Breast epithelium (tissue), 4 donors: ENCODE results near the gene CASP3. TPM values are rescaled to one million over a fixed set of nuclear protein-coding genes. Genes with fewer than 3 reads are reported as not detected.
"Not testable (repeated sequence)": the region's sequence is repeated elsewhere in the genome, so short reads cannot be mapped to it uniquely, and the experiment has no call there.

Source experiments
- DNase-seq, 2 donors: peaks; one replicate each; pipeline ENCODE4 v3.0.0-alpha.2; 2019; ENCODE audit warnings: low spot score in 2 of 2
- H3K27ac ChIP-seq, 2 donors: fragments of 200-600 bp; sonication (generic) in 1 of 2; one replicate each; pipeline ENCODE4 v1.5.1; 2016 to 2019; ENCODE audit warnings: mild to moderate bottlenecking in 1 of 2
- H3K27me3 ChIP-seq, 2 donors: fragments of 200-600 bp; sonication (generic) in 1 of 2; one replicate each; pipeline versions ENCODE4 v1.5.1 to v1.6.0; 2017 to 2019; ENCODE audit warnings: control low read depth in 1 of 2, mild to moderate bottlenecking in 1 of 2
- H3K36me3 ChIP-seq: fragments of 200-600 bp; one replicate; pipeline ENCODE4 v1.5.1; 2019
- H3K4me1 ChIP-seq, 2 donors: fragments of 200-600 bp; sonication (generic); one replicate each; pipeline ENCODE4 v1.5.1; 2016 to 2019; ENCODE audit warnings: control low read depth in 1 of 2
- H3K4me3 ChIP-seq, 3 donors: fragments of 200-600 bp; sonication (generic); 1 replicate in 2 of 3; 2 replicates in 1 of 3; pipeline ENCODE4 v1.5.1; 2016 to 2019; ENCODE audit warnings: mild to moderate bottlenecking in 3 of 3, moderate library complexity in 2 of 3
- H3K9me3 ChIP-seq, 2 donors: fragments of 200-600 bp; sonication (generic) in 1 of 2; one replicate each; pipeline ENCODE4 v1.5.1; 2016 to 2019; ENCODE audit warnings: control low read depth in 1 of 2
- CTCF ChIP-seq, 3 donors: fragments of 450-650 bp; IDR thresholded peaks; one replicate each; pipeline ENCODE4 v1.5.1; 2016 to 2017; ENCODE audit warnings: antibody characterized with exemption in 3 of 3, mild to moderate bottlenecking in 3 of 3, moderate library complexity in 3 of 3
- POLR2A ChIP-seq: fragments of 450-650 bp; IDR thresholded peaks from one replicate; pipeline ENCODE4 v1.6.1; 2016; ENCODE audit warnings: antibody characterized with exemption, mild to moderate bottlenecking, moderate library complexity
- POLR2AphosphoS5 ChIP-seq, 3 donors: sonication (generic); formaldehyde crosslinking; IDR thresholded peaks; one replicate each; pipeline ENCODE4 v1.6.1; 2017; ENCODE audit warnings: antibody characterized with exemption in 3 of 3
- intact Hi-C: fragments of 100-400 bp; cut with DNase I; formaldehyde crosslinking; loops from one replicate; pipeline ENCODE4 v1.15.1; 2023; ENCODE audit warnings: low total_unique reads
- total RNA-seq, 3 donors: library from RNA; depleted of rRNA; stranded (reverse); fragments of >200 nt; gene quantifications; one replicate each; pipeline ENCODE4 v1.1.0, GENCODE V29; 2016

Gene CASP3
- total RNA-seq, 3 donors from 2014 or later = 16.4 to 20.9 (median 16.6) TPM

GRCh38 chr4:184620212-184620867, 28.9 kb downstream of the CASP3 start:
- no peaks in the 10 kb centered on the region for H3K27me3 ChIP-seq
- intact Hi-C loops = no loop called here
- TF ChIP-seq CTCF (IDR thresholded peaks at IDR 0.05) (no peak), POLR2AphosphoS5 (IDR thresholded peaks at IDR 0.05) (no peak), POLR2A (no peak)
- H3K36me3 ChIP-seq = no peaks in the 10 kb centered on the region
- DNase-seq = no peak
- H3K4me3 ChIP-seq = no peak overlapping the region
- no peaks in the 10 kb centered on the region for H3K4me1 ChIP-seq
- H3K27ac ChIP-seq = no peak overlapping the region
- no peaks in the 10 kb centered on the region for H3K9me3 ChIP-seq

- TF ChIP-seq POLR2A = no peak
- TF ChIP-seq CTCF (IDR thresholded peaks at IDR 0.05) = no peak
- H3K4me1 ChIP-seq = no peaks in the 10 kb centered on the region
- DNase-seq = no peak
- H3K27me3 ChIP-seq = no peaks in the 10 kb centered on the region
- no peak overlapping the region for H3K27ac ChIP-seq
- intact Hi-C loops = loop anchor here (1.0 kb wide), 1 partner anchor 23 kb away; no protein-coding TSS in a partner anchor
- peaks cover 0 to 10% of the 10 kb centered on the region in 2 donors for H3K9me3 ChIP-seq
- no peaks in the 10 kb centered on the region for H3K36me3 ChIP-seq
- H3K4me3 ChIP-seq = no peak overlapping the region
Measured at GRCh38 chr4:184617600-184618196, 31.5 kb downstream of the CASP3 start.

- peaks cover 0 to 10% of the 10 kb centered on the region in 2 donors for H3K9me3 ChIP-seq
Measured at GRCh38 chr4:184616633-184617551, 32.4 kb downstream of the CASP3 start.

GRCh38 chr4:184616168-184616567, 33.1 kb downstream of the CASP3 start:
- H3K4me1 ChIP-seq, DNase-seq, H3K4me3 ChIP-seq, H3K36me3 ChIP-seq, intact Hi-C loops, H3K27me3 ChIP-seq, H3K27ac ChIP-seq: not testable (repeated sequence)
- H3K9me3 ChIP-seq = peaks cover 0 to 10% of the 10 kb centered on the region in 2 donors

More at GRCh38 chr4:184616633-184617551, 32.4 kb downstream of the CASP3 start:
- TF ChIP-seq CTCF (IDR thresholded peaks at IDR 0.05) = no peak
- no peak for TF ChIP-seq POLR2AphosphoS5 (IDR thresholded peaks at IDR 0.05)
- TF ChIP-seq POLR2A = no peak
- Histone ChIP-seq H3K4me1 (no peaks in the 10 kb centered on the region), H3K4me3 (no peak overlapping the region), H3K27ac (no peak overlapping the region), H3K27me3 (no peaks in the 10 kb centered on the region), H3K36me3 (no peaks in the 10 kb centered on the region)
- intact Hi-C loops = no loop called here
- DNase-seq = no peak

GRCh38 chr4:184614509-184614908, 34.7 kb downstream of the CASP3 start:
- intact Hi-C loops = no loop called here
- no peak for DNase-seq
- no peaks in the 10 kb centered on the region for H3K4me1 ChIP-seq
- no peak overlapping the region for H3K27ac ChIP-seq
- no peaks in the 10 kb centered on the region for H3K27me3 ChIP-seq
- no peaks in the 10 kb centered on the region for H3K36me3 ChIP-seq
- H3K4me3 ChIP-seq = no peak overlapping the region
- TF ChIP-seq POLR2AphosphoS5 (IDR thresholded peaks at IDR 0.05) = no peak
- TF ChIP-seq CTCF (IDR thresholded peaks at IDR 0.05) = no peak
- no peak for TF ChIP-seq POLR2A
- H3K9me3 ChIP-seq = peaks cover 0 to 10% of the 10 kb centered on the region in 2 donors
